Smooth muscle cell of bladder (primary cell): ENCODE data around the gene FSIP2. TPM values are rescaled to one million over a fixed set of nuclear protein-coding genes. Genes with fewer than 3 reads are reported as not detected.

Source experiments
- total RNA-seq: library from RNA; depleted of rRNA; stranded (reverse); fragments of >200 nt; gene quantifications from 2 replicates; pipeline ENCODE4 v1.2.3, GENCODE V29; 2014

FSIP2 gene
- under 0.01 TPM in 2 replicates for total RNA-seq

GRCh38 chr2:185738679-185739472, at the start of gene FSIP2:
FSIP2 (plus strand) TSS chr2:185738804; CDS start chr2:185738895, 91 bp downstream.

